ENCODE measurements around the gene SPECC1L.

Gene SPECC1L

DNA sequence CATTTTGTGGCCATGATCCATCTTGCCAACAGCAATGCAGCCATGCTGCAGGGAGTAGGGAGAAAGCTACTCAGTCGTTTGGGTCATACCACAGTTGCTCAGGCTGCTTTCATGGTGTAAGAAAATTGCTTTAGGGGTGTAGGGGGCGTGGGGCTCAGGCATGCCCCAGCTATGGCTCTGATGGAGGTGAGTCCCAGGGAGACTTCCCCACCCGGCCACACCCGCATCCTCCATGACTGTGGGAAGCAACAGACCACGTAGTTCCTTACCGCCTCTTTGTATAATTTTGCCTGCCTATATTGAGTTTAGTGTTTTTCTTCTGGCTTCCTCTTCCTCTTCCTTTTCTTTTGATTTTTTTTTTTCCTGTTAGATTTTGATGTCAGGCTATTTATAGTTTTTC is 58.8 kb downstream of the SPECC1L start:
- no peak for TF ChIP-seq CTCF (IDR thresholded peaks at IDR 0.05; ENCODE audit: low read depth, low read length, missing control alignments)
- no peak overlapping the region for H3K4me3 ChIP-seq (replicated peaks; ENCODE audit: low read depth, low read length)
- DNase-seq (ENCODE audit: extremely low read depth, low read depth): no peak

GRCh38 chr22:24330636-24331035 is 60.0 kb downstream of the SPECC1L start:
- DNase-seq (ENCODE audit: extremely low read depth, low read depth): no peak
- H3K4me3 ChIP-seq (replicated peaks; ENCODE audit: low read depth, low read length): no peak overlapping the region
- no peak for TF ChIP-seq CTCF (IDR thresholded peaks at IDR 0.05; ENCODE audit: low read depth, low read length, missing control alignments)

DNA sequence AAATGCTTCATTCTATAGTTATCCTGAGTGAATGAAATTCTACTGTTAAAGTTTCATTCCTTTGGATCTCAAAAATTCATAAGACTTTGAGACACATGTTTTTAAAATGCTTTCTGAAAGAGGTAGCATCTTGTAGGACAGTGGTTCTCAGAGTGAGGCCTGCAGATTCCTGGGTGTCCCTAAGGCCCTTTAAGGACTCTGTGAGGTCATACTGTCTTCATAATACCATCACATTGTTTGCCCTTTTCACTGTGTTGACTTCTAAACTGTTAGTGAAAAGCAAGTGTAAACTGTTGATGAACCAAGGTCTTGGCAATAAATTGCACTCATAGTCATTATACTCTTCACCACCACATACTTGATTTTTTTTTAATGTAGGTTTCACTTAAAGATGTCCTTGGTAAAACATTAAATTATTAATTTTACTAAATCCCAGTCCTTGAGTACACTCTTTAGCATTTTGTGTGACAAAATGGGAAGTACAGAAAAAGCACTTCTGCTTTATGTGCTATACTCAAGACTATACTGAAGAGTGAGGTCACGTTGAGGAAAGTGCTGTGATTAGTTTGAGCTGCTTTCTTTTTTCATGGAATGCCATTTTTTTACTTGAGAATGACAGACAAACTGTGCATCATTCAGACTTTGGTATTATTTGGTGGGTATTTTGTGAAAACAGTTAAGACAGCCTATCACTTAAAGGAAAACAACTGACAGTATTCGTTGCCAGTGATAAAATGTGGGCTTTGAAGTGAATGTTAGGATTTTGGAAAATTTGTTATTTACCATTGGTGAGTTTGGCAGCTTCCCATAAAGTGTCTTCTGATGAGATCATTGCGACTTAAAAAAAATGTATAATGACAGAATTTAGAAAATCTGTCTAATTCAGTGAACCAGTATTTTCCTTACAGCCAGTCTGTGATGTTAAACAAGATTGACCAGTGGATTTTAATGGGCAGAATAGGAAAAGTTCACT is 61.1 kb downstream of the SPECC1L start:
- TF ChIP-seq CTCF (IDR thresholded peaks at IDR 0.05; ENCODE audit: low read depth, low read length, missing control alignments): no peak
- DNase-seq (ENCODE audit: extremely low read depth, low read depth): no peak
- no peak overlapping the region for H3K4me3 ChIP-seq (replicated peaks; ENCODE audit: low read depth, low read length)

- H3K4me3 ChIP-seq (replicated peaks; ENCODE audit: low read depth, low read length): no peak overlapping the region
- no peak for DNase-seq (ENCODE audit: extremely low read depth, low read depth)
- TF ChIP-seq CTCF (IDR thresholded peaks at IDR 0.05; ENCODE audit: low read depth, low read length, missing control alignments): no peak
Observed at GRCh38 chr22:24333301-24333700, 62.7 kb downstream of the SPECC1L start.

DNA sequence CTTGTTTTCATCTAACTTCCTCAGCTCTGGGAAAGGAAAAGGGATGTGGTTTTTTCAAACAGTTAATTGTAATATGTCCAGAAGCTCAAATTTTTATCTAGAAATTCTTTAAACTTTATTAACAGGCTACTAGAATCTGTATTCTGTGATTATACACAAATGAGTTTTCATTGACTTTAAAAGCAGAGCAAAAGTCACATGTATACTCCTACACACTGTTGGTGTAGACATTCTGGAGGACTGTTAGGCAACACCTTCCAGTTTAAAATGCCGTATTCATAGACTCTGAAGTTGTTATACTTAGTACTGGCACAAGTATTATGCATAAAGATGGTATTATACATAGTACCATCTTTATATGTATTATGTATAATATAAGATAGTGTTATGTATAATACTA is 64.9 kb downstream of the SPECC1L start:
- TF ChIP-seq CTCF (IDR thresholded peaks at IDR 0.05; ENCODE audit: low read depth, low read length, missing control alignments): no peak
- DNase-seq (ENCODE audit: extremely low read depth, low read depth): no peak
- H3K4me3 ChIP-seq (replicated peaks; ENCODE audit: low read depth, low read length): no peak overlapping the region

GRCh38 chr22:24337894-24338645 is 67.4 kb downstream of the SPECC1L start:
- DNase-seq (ENCODE audit: extremely low read depth, low read depth): no peak
- no peak for TF ChIP-seq CTCF (IDR thresholded peaks at IDR 0.05; ENCODE audit: low read depth, low read length, missing control alignments)
- H3K4me3 ChIP-seq (replicated peaks; ENCODE audit: low read depth, low read length): no peak overlapping the region

Data from HFF-Myc (cell line).